Activated T-helper 1 cell treated with anti-CD3 and anti-CD28 coated beads, Interleukin-12 subunit alpha, Interleukin-12 subunit beta, Interleukin-2, Interleukin-4 antibody, amounts not matched to agents 30 ng/mL and 10 ng/mL and 1 ng/mL, durations not matched to agents 14 hours and 24 hours and 36 hours (primary cell): Measurements from ENCODE around the gene ZNF417. TPM values are rescaled to one million over a fixed set of nuclear protein-coding genes. Genes with fewer than 3 reads are reported as not detected.
A peak's percentile ranks its signal among the peaks of the same experiment; 100 is the strongest.
"Not testable (repeated sequence)": the region's sequence is repeated elsewhere in the genome, so short reads cannot be mapped to it uniquely, and the experiment has no call there.

Experiments
- DNase-seq: peaks from one replicate; pipeline ENCODE4 v3.0.0; 2021; ENCODE audit warnings: low spot score
- H3K27ac Mint-ChIP-seq: one replicate; pipeline ENCODE4 v1.8.0; 2021; ENCODE audit warnings: mild to moderate bottlenecking, mixed read lengths
- H3K27me3 Mint-ChIP-seq: one replicate; pipeline ENCODE4 v1.8.0; 2022; ENCODE audit warnings: mild to moderate bottlenecking, moderate library complexity, mixed read lengths; ENCODE audit not compliant: insufficient read depth
- H3K36me3 Mint-ChIP-seq: one replicate; pipeline ENCODE4 v1.8.0; 2021; ENCODE audit warnings: low read depth, mixed read lengths
- H3K4me1 Mint-ChIP-seq: one replicate; pipeline ENCODE4 v1.8.0; 2021; ENCODE audit warnings: low read depth, mixed read lengths
- H3K4me3 Mint-ChIP-seq: one replicate; pipeline ENCODE4 v1.8.0; 2021; ENCODE audit warnings: mild to moderate bottlenecking, moderate library complexity, mixed read lengths
- H3K9me3 Mint-ChIP-seq: one replicate; pipeline ENCODE4 v1.8.0; 2021; ENCODE audit warnings: mixed read lengths
- intact Hi-C: fragments of 100-400 bp; cut with micrococcal nuclease; formaldehyde crosslinking; loops from one replicate; pipeline ENCODE4 v1.15.1; 2024
- total RNA-seq: library from RNA; stranded (reverse); gene quantifications from 2 replicates; pipeline ENCODE4 v1.2.3, GENCODE V29; 2022

The ZNF417 gene
- total RNA-seq, 1 donor from 2014 or later: 11.6 TPM

- Mint-ChIP-seq H3K4me3 (no peak overlapping the region), H3K27ac (no peak overlapping the region), H3K4me1 (no peaks in the 10 kb centered on the region), H3K36me3 (peaks cover 4% of the 10 kb centered on the region), H3K27me3 (no peaks in the 10 kb centered on the region), H3K9me3 (peaks cover 59% of the 10 kb centered on the region)
- DNase-seq: no peak
- intact Hi-C loops: no loop called here
Measured at GRCh38 chr19:57927587-57927986, 11.2 kb upstream of the ZNF417 start.

- H3K36me3 Mint-ChIP-seq: peaks cover 58% of the 10 kb centered on the region
- no peak overlapping the region for H3K27ac Mint-ChIP-seq
- peak overlapping the region; percentile 91 for H3K4me3 Mint-ChIP-seq
- no peak for DNase-seq
- peaks cover 53% of the 10 kb centered on the region for H3K9me3 Mint-ChIP-seq
- H3K4me1 Mint-ChIP-seq: peaks cover 15% of the 10 kb centered on the region
- intact Hi-C loops: no loop called here
- H3K27me3 Mint-ChIP-seq: no peaks in the 10 kb centered on the region
Measured at GRCh38 chr19:57914531-57914930, 1.9 kb downstream of the ZNF417 start.

GRCh38 chr19:57907394-57907793, 9.0 kb downstream of the ZNF417 start:
- intact Hi-C loops: no loop called here
- no peak overlapping the region for H3K27ac Mint-ChIP-seq
- peaks cover 54% of the 10 kb centered on the region for H3K36me3 Mint-ChIP-seq
- peaks cover 62% of the 10 kb centered on the region for H3K9me3 Mint-ChIP-seq
- H3K4me3 Mint-ChIP-seq: no peak overlapping the region
- peaks cover 4% of the 10 kb centered on the region for H3K4me1 Mint-ChIP-seq
- H3K27me3 Mint-ChIP-seq: no peaks in the 10 kb centered on the region
- DNase-seq: no peak

GRCh38 chr19:57905258-57905657, 11.1 kb downstream of the ZNF417 start:
- Mint-ChIP-seq H3K4me1 (peaks cover 4% of the 10 kb centered on the region), H3K27ac (no peak overlapping the region), H3K9me3 (peaks cover 58% of the 10 kb centered on the region), H3K27me3 (no peaks in the 10 kb centered on the region), H3K36me3 (peaks cover 41% of the 10 kb centered on the region), H3K4me3 (no peak overlapping the region)
- DNase-seq: no peak
- intact Hi-C loops: no loop called here

- DNase-seq: no peak
- peaks cover 64% of the 10 kb centered on the region for H3K9me3 Mint-ChIP-seq
- intact Hi-C loops: no loop called here
- peaks cover 32% of the 10 kb centered on the region for H3K36me3 Mint-ChIP-seq
- H3K27me3 Mint-ChIP-seq: no peaks in the 10 kb centered on the region
- H3K27ac Mint-ChIP-seq: no peak overlapping the region
- H3K4me1 Mint-ChIP-seq: peaks cover 4% of the 10 kb centered on the region
- H3K4me3 Mint-ChIP-seq: no peak overlapping the region
Measured at GRCh38 chr19:57903618-57904184, 12.7 kb downstream of the ZNF417 start.

GRCh38 chr19:57900311-57900710, 16.1 kb downstream of the ZNF417 start:
- Mint-ChIP-seq H3K4me3 (no peak overlapping the region), H3K27me3 (no peaks in the 10 kb centered on the region), H3K36me3 (peaks cover 14% of the 10 kb centered on the region), H3K4me1 (peaks cover 4% of the 10 kb centered on the region), H3K27ac (no peak overlapping the region), H3K9me3 (peaks cover 57% of the 10 kb centered on the region)
- DNase-seq: no peak
- intact Hi-C loops: no loop called here

- H3K27me3 Mint-ChIP-seq, H3K27ac Mint-ChIP-seq, H3K4me3 Mint-ChIP-seq, H3K4me1 Mint-ChIP-seq, intact Hi-C loops, DNase-seq: not testable (repeated sequence)
- peaks cover 28% of the 10 kb centered on the region for H3K36me3 Mint-ChIP-seq
- H3K9me3 Mint-ChIP-seq: peaks cover 48% of the 10 kb centered on the region
Measured at GRCh38 chr19:57890706-57891105, 25.7 kb downstream of the ZNF417 start.

GRCh38 chr19:57888560-57889231, 27.7 kb downstream of the ZNF417 start, which contains the start of gene ZNF814:
ZNF814 (minus strand) TSS chr19:57889037; CDS start chr19:57888802, 235 bp downstream.
- DNase-seq: peak; percentile 56
- H3K27me3 Mint-ChIP-seq: no peaks in the 10 kb centered on the region

GRCh38 chr19:57888107-57888559, 28.3 kb downstream of the ZNF417 start:
- Mint-ChIP-seq H3K27me3 (no peaks in the 10 kb centered on the region), H3K27ac (peak overlapping the region; percentile 75), H3K9me3 (peaks cover 49% of the 10 kb centered on the region), H3K4me1 (peaks cover 10% of the 10 kb centered on the region), H3K36me3 (peaks cover 30% of the 10 kb centered on the region), H3K4me3 (peak overlapping the region; percentile 89)
- intact Hi-C loops: no loop called here
- DNase-seq: no peak

More at GRCh38 chr19:57888560-57889231, 27.7 kb downstream of the ZNF417 start, which contains the start of gene ZNF814:
- intact Hi-C loops: loop anchor here (1.0 kb wide), 1 partner anchor 28 kb away; the partner anchor contains the start of gene ZNF417
- peaks cover 48% of the 10 kb centered on the region for H3K9me3 Mint-ChIP-seq
- H3K36me3 Mint-ChIP-seq: peaks cover 30% of the 10 kb centered on the region
- H3K4me3 Mint-ChIP-seq: peak within 1 kb of the TSS; percentile 89
- peaks cover 10% of the 10 kb centered on the region for H3K4me1 Mint-ChIP-seq
- H3K27ac Mint-ChIP-seq: peak within 1 kb of the TSS; percentile 75

- H3K4me3 Mint-ChIP-seq: peak overlapping the region; percentile 89
- intact Hi-C loops: no loop called here
- H3K27ac Mint-ChIP-seq: no peak overlapping the region
- peaks cover 10% of the 10 kb centered on the region for H3K4me1 Mint-ChIP-seq
- no peak for DNase-seq
- H3K27me3 Mint-ChIP-seq: no peaks in the 10 kb centered on the region
- H3K36me3 Mint-ChIP-seq: peaks cover 34% of the 10 kb centered on the region
- H3K9me3 Mint-ChIP-seq: peaks cover 53% of the 10 kb centered on the region
Measured at GRCh38 chr19:57887195-57887941, 29.0 kb downstream of the ZNF417 start.

- no peaks in the 10 kb centered on the region for H3K27me3 Mint-ChIP-seq
- intact Hi-C loops: no loop called here
- H3K36me3 Mint-ChIP-seq: peaks cover 34% of the 10 kb centered on the region
- peaks cover 10% of the 10 kb centered on the region for H3K4me1 Mint-ChIP-seq
- H3K4me3 Mint-ChIP-seq: no peak overlapping the region
- no peak for DNase-seq
- H3K9me3 Mint-ChIP-seq: peaks cover 47% of the 10 kb centered on the region
- no peak overlapping the region for H3K27ac Mint-ChIP-seq
Measured at GRCh38 chr19:57886046-57886445, 30.3 kb downstream of the ZNF417 start.

- H3K9me3 Mint-ChIP-seq: peaks cover 63% of the 10 kb centered on the region
Measured at GRCh38 chr19:57873883-57874799, 42.3 kb downstream of the ZNF417 start.

More at GRCh38 chr19:57873883-57874799, 42.3 kb downstream of the ZNF417 start:
- H3K27ac Mint-ChIP-seq, H3K4me1 Mint-ChIP-seq, H3K27me3 Mint-ChIP-seq, H3K4me3 Mint-ChIP-seq, intact Hi-C loops, DNase-seq: not testable (repeated sequence)
- H3K36me3 Mint-ChIP-seq: peaks cover 47% of the 10 kb centered on the region
